Bronchial epithelial cell (primary cell): Measurements from ENCODE around the gene CHPF. TPM values are rescaled to one million over a fixed set of nuclear protein-coding genes. Genes with fewer than 3 reads are reported as not detected.

Experiments used
- DNase-seq: peaks from one replicate; pipeline ENCODE4 v3.0.0-alpha.2; 2010; ENCODE audit warnings: low read depth
- FAIRE-seq: peaks from 2 replicates; lab custom pipeline; 2011; peaks lifted over from hg19 to GRCh38; lab: Jason Lieb, UNC
- H3K27me3 ChIP-seq: 2 replicates; pipeline ENCODE4 v1.5.1; 2011; ENCODE audit warnings: low read length; ENCODE audit not compliant: control insufficient read depth, insufficient read depth
- H3K36me3 ChIP-seq: 2 replicates; pipeline ENCODE4 v1.5.1; 2011; ENCODE audit warnings: low read length; ENCODE audit not compliant: control insufficient read depth, insufficient read depth
- H3K4me3 ChIP-seq: 2 replicates; pipeline ENCODE4 v1.5.1; 2011; ENCODE audit warnings: mild to moderate bottlenecking, low read depth, low read length, control low read depth
- CTCF ChIP-seq: IDR thresholded peaks from 2 replicates; pipeline ENCODE4 v1.5.1; 2011; ENCODE audit warnings: mild to moderate bottlenecking, moderate library complexity, low read length, control low read depth, inconsistent platforms; ENCODE audit not compliant: insufficient read depth, severe bottlenecking
- total RNA-seq: library from RNA; depleted of rRNA; stranded (reverse); fragments of >200 nt; gene quantifications from 2 replicates; pipeline ENCODE4 v1.2.1, GENCODE V29; 2014

CHPF gene
- total RNA-seq, 1 donor from 2014 or later: 52.7 TPM

GRCh38 chr2:219578811-219579613 is 35.4 kb upstream of the CHPF start:
- H3K36me3 ChIP-seq: no peaks in the 10 kb centered on the region
- DNase-seq (peak; percentile 57), FAIRE-seq (peak; percentile 18)
- H3K27me3 ChIP-seq: no peaks in the 10 kb centered on the region
- no peak for TF ChIP-seq CTCF
- H3K4me3 ChIP-seq: no peak overlapping the region

- TF ChIP-seq CTCF: no peak
- FAIRE-seq (peak; percentile 96), DNase-seq (peak; percentile 39)
- Histone ChIP-seq H3K27me3 (no peaks in the 10 kb centered on the region), H3K4me3 (no peak overlapping the region), H3K36me3 (no peaks in the 10 kb centered on the region)
These were observed 33.1 kb upstream of the CHPF start for GRCh38 chr2:219576505-219577388.

- Histone ChIP-seq H3K4me3 (no peak overlapping the region), H3K27me3 (no peaks in the 10 kb centered on the region), H3K36me3 (no peaks in the 10 kb centered on the region)
- no peak for TF ChIP-seq CTCF
- DNase-seq (no peak), FAIRE-seq (no peak)
These were observed 32.2 kb upstream of the CHPF start for GRCh38 chr2:219575566-219576504.

- TF ChIP-seq CTCF: no peak
- no peaks in the 10 kb centered on the region for H3K27me3 ChIP-seq
- FAIRE-seq (no peak), DNase-seq (no peak)
- H3K4me3 ChIP-seq: no peak overlapping the region
- H3K36me3 ChIP-seq: no peaks in the 10 kb centered on the region
These were observed 31.1 kb upstream of the CHPF start for GRCh38 chr2:219574484-219575311.

- no peak for TF ChIP-seq CTCF
- FAIRE-seq (no peak), DNase-seq (no peak)
- Histone ChIP-seq H3K27me3 (no peaks in the 10 kb centered on the region), H3K36me3 (no peaks in the 10 kb centered on the region), H3K4me3 (no peak overlapping the region)
These were observed 29.6 kb upstream of the CHPF start for GRCh38 chr2:219573166-219573565.
